CD14-positive monocyte (primary cell): ENCODE measurements around the gene PDE8B. TPM values are rescaled to one million over a fixed set of nuclear protein-coding genes. Genes with fewer than 3 reads are reported as not detected.

Experiments
- DNase-seq, 3 donors: peaks; one replicate each; pipeline ENCODE4 v3.0.0-alpha.2; 2011 to 2022
- H2AFZ ChIP-seq: 2 replicates; pipeline ENCODE4 v1.6.0; 2012; ENCODE audit warnings: mild to moderate bottlenecking, low read depth, low read length, inconsistent platforms; ENCODE audit not compliant: insufficient read depth, poor library complexity, severe bottlenecking
- H3K27ac ChIP-seq, 2 donors: 1 replicate in 1 of 2; 2 replicates in 1 of 2; pipeline ENCODE4 v1.5.1; 2012 to 2013; ENCODE audit warnings: low read length in 2 of 2, control low read depth in 1 of 2, inconsistent platforms in 1 of 2, low read depth in 1 of 2, mild to moderate bottlenecking in 1 of 2
- H3K27me3 ChIP-seq, 2 donors: one replicate each; pipeline versions ENCODE4 v1.6.0 to v1.6.1; 2011 to 2013; ENCODE audit warnings: low read length in 2 of 2; ENCODE audit not compliant: control insufficient read depth in 2 of 2, insufficient read depth in 2 of 2
- H3K36me3 ChIP-seq, 2 donors: replicated peaks in 1 of 2; 1 replicate in 1 of 2; 2 replicates in 1 of 2; pipeline versions ENCODE4 v1.5.1 to v1.6.1; 2012 to 2013; ENCODE audit warnings: low read length in 2 of 2, control low read depth in 1 of 2, inconsistent platforms in 1 of 2, mild to moderate bottlenecking in 1 of 2; ENCODE audit not compliant: insufficient read depth in 2 of 2, control insufficient read depth in 1 of 2
- H3K4me1 ChIP-seq, 2 donors: 1 replicate in 1 of 2; 2 replicates in 1 of 2; pipeline versions ENCODE4 v1.5.1 to v1.6.1; 2012 to 2013; ENCODE audit warnings: low read length in 2 of 2, control low read depth in 1 of 2, inconsistent platforms in 1 of 2, mild to moderate bottlenecking in 1 of 2, moderate library complexity in 1 of 2; ENCODE audit not compliant: insufficient read depth in 2 of 2, control insufficient read depth in 1 of 2
- H3K4me2 ChIP-seq: replicated peaks from 2 replicates; pipeline ENCODE3; 2012; ENCODE audit warnings: low read length, moderate library complexity, mild to moderate bottlenecking; ENCODE audit not compliant: poor library complexity, severe bottlenecking; ENCODE audit errors: extremely low read depth
- H3K4me3 ChIP-seq, 3 experiments: fragments of 200-600 bp in 1 of 3; sonication (generic) in 1 of 3; replicated peaks in 1 of 3; 1 replicate in 2 of 3; 2 replicates in 1 of 3; pipeline ENCODE4 v1.5.1; 2011 to 2013; ENCODE audit warnings: low read length in 3 of 3, mild to moderate bottlenecking in 3 of 3, control low read depth in 2 of 3, low read depth in 2 of 3, inconsistent platforms in 1 of 3, moderate library complexity in 1 of 3
- H3K79me2 ChIP-seq: 2 replicates; pipeline ENCODE4 v1.6.0; 2012; ENCODE audit warnings: mild to moderate bottlenecking, control low read depth, inconsistent platforms, low read length, moderate library complexity; ENCODE audit not compliant: insufficient read depth
- H3K9ac ChIP-seq: 2 replicates; pipeline ENCODE4 v1.6.0; 2017; ENCODE audit warnings: low read length, mild to moderate bottlenecking; ENCODE audit not compliant: insufficient read depth, poor library complexity, severe bottlenecking
- H3K9me3 ChIP-seq, 2 donors: replicated peaks in 1 of 2; 1 replicate in 1 of 2; 2 replicates in 1 of 2; pipeline versions ENCODE4 v1.5.1 to v1.6.1; 2012 to 2013; ENCODE audit warnings: low read length in 2 of 2, control low read depth in 1 of 2; ENCODE audit not compliant: control insufficient read depth in 1 of 2, insufficient read depth in 1 of 2
- H4K20me1 ChIP-seq: 2 replicates; pipeline ENCODE4 v1.6.0; 2012; ENCODE audit warnings: mild to moderate bottlenecking, low read length, control low read depth, moderate library complexity; ENCODE audit not compliant: insufficient read depth
- H3K27ac Mint-ChIP-seq, 7 donors: one replicate each; pipeline ENCODE4 v1.8.0; 2020; ENCODE audit warnings: mild to moderate bottlenecking in 7 of 7, mixed read lengths in 7 of 7, moderate library complexity in 6 of 7, inconsistent platforms in 2 of 7
- H3K27me3 Mint-ChIP-seq, 3 donors: one replicate each; pipeline ENCODE4 v1.8.0; 2021 to 2022; ENCODE audit warnings: low read depth in 3 of 3, mild to moderate bottlenecking in 3 of 3, mixed read lengths in 3 of 3, moderate library complexity in 3 of 3, inconsistent platforms in 1 of 3
- H3K36me3 Mint-ChIP-seq, 2 donors: one replicate each; pipeline ENCODE4 v1.8.0; 2020; ENCODE audit warnings: mixed read lengths in 2 of 2, inconsistent platforms in 1 of 2, mild to moderate bottlenecking in 1 of 2
- H3K4me1 Mint-ChIP-seq: one replicate; pipeline ENCODE4 v1.8.0; 2020; ENCODE audit warnings: mild to moderate bottlenecking, mixed read lengths
- H3K4me3 Mint-ChIP-seq, 2 donors: one replicate each; pipeline ENCODE4 v1.8.0; 2020; ENCODE audit warnings: mild to moderate bottlenecking in 2 of 2, mixed read lengths in 2 of 2, moderate library complexity in 1 of 2
- H3K9me3 Mint-ChIP-seq, 7 donors: one replicate each; pipeline ENCODE4 v1.8.0; 2020 to 2022; ENCODE audit warnings: mixed read lengths in 7 of 7, mild to moderate bottlenecking in 6 of 7, moderate library complexity in 6 of 7, inconsistent platforms in 2 of 7
- WGBS: methylation state at CpG from one replicate; pipeline ENCODE4 v1.1.5; 2013; ENCODE audit warnings: missing lambda C conversion rate; ENCODE audit not compliant: insufficient coverage; 5-methylcytosine and 5-hydroxymethylcytosine counted together
- intact Hi-C, 2 donors: fragments of 100-400 bp; cut with micrococcal nuclease; formaldehyde crosslinking; loops; one replicate each; pipeline versions ENCODE4 v1.15.0 to v1.15.1; 2023
- polyA plus RNA-seq, 3 donors: library from polyadenylated mRNA; depleted of rRNA in 1 of 3; unstranded in 2 of 3; stranded (reverse) in 1 of 3; fragments of 300-500 nt in 2 of 3; fragments of >200 nt in 1 of 3; fragmentation: Illumina TruSeq in 2 of 3; gene quantifications; 1 replicate in 2 of 3; 2 replicates in 1 of 3; pipeline ENCODE4 v1.2.3, GENCODE V29; 2012 to 2021
- TF ChIP-seq, protein P1 (sequence below): fragments of 200-600 bp; IDR thresholded peaks from one replicate; pipeline ENCODE4 v1.8.0; 2022; ENCODE audit warnings: antibody characterized with exemption, mild to moderate bottlenecking

Gene PDE8B
- polyA plus RNA-seq, 3 donors, result 0.11 to 0.61 (median 0.29) TPM

DNA sequence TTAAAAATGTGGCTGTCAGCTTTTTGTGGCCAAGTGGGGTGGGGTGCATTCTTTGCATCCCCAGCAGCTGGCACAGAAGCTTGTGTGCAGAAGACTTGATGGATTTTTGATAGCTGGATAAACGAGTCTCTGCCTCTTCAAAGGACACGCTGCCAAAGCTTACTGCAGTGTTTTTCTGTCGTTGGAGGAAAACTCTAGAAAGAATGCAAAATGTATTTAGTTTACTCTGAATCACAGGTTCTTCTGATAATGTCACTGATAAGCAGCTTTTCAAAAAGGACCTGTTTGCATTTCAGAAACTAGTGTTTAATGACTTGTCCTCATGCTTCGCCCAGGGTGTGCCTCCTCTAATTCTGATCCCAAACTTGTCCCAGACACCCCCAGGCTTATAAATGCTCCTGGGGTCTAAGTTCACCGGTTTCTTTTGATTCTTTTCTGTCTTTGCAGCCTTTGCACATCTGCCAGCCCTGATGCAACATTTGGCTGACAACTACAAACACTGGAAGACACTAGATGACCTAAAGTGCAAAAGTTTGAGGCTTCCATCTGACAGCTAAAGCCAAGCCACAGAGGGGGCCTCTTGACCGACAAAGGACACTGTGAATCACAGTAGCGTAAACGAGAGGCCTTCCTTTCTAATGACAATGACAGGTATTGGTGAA lies 215.6 kb downstream of the PDE8B start:
- Mint-ChIP-seq H3K27me3 (no peaks in the 10 kb centered on the region), H3K4me1 (no peaks in the 10 kb centered on the region), H3K4me3 (no peak overlapping the region), H3K36me3 (peaks cover 43 to 44% of the 10 kb centered on the region in 2 donors), H3K9me3 (peaks cover 0 to 3% (median 2%) of the 10 kb centered on the region in 7 donors), H3K27ac (peak overlapping the region in 1 of 7 donors; percentile 45)
- Histone ChIP-seq H3K27ac (no peak overlapping the region), H3K4me2 (no peak overlapping the region), H3K4me3 (no peak overlapping the region), H2AFZ (no peak overlapping the region), H3K9me3 (no peaks in the 10 kb centered on the region), H3K4me1 (no peaks in the 10 kb centered on the region), H3K27me3 (no peaks in the 10 kb centered on the region), H3K79me2 (no peaks in the 10 kb centered on the region), H4K20me1 (no peaks in the 10 kb centered on the region), H3K36me3 (peaks cover 41 to 62% of the 10 kb centered on the region in 2 donors), H3K9ac (no peak overlapping the region)
- TF ChIP-seq, protein P1, sequence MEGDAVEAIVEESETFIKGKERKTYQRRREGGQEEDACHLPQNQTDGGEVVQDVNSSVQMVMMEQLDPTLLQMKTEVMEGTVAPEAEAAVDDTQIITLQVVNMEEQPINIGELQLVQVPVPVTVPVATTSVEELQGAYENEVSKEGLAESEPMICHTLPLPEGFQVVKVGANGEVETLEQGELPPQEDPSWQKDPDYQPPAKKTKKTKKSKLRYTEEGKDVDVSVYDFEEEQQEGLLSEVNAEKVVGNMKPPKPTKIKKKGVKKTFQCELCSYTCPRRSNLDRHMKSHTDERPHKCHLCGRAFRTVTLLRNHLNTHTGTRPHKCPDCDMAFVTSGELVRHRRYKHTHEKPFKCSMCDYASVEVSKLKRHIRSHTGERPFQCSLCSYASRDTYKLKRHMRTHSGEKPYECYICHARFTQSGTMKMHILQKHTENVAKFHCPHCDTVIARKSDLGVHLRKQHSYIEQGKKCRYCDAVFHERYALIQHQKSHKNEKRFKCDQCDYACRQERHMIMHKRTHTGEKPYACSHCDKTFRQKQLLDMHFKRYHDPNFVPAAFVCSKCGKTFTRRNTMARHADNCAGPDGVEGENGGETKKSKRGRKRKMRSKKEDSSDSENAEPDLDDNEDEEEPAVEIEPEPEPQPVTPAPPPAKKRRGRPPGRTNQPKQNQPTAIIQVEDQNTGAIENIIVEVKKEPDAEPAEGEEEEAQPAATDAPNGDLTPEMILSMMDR, result no peak
- 100% methylated on average over 4 of the region's 8 CpGs for WGBS
- no peak for DNase-seq
- intact Hi-C loops, result no loop called here

DNA sequence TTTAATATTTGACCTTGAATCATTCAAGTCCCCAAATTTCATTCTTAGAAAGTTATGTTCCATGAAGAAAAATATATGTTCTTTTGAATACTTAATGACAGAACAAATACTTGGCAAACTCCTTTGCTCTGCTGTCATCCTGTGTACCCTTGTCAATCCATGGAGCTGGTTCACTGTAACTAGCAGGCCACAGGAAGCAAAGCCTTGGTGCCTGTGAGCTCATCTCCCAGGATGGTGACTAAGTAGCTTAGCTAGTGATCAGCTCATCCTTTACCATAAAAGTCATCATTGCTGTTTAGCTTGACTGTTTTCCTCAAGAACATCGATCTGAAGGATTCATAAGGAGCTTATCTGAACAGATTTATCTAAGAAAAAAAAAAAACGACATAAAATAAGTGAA lies 216.2 kb downstream of the PDE8B start:
- Histone ChIP-seq H3K36me3 (peaks cover 44 to 68% of the 10 kb centered on the region in 2 donors), H2AFZ (no peak overlapping the region), H3K9ac (no peak overlapping the region), H3K27me3 (no peaks in the 10 kb centered on the region), H3K9me3 (no peaks in the 10 kb centered on the region), H3K4me3 (no peak overlapping the region), H3K79me2 (no peaks in the 10 kb centered on the region), H3K4me1 (no peaks in the 10 kb centered on the region), H4K20me1 (no peaks in the 10 kb centered on the region), H3K4me2 (no peak overlapping the region), H3K27ac (no peak overlapping the region)
- TF ChIP-seq, protein P1, result no peak
- peaks cover 0 to 3% (median 2%) of the 10 kb centered on the region in 7 donors for H3K9me3 Mint-ChIP-seq
- H3K4me1 Mint-ChIP-seq, result no peaks in the 10 kb centered on the region
- H3K4me3 Mint-ChIP-seq, result no peak overlapping the region
- peaks cover 49 to 50% of the 10 kb centered on the region in 2 donors for H3K36me3 Mint-ChIP-seq
- H3K27ac Mint-ChIP-seq, result no peak overlapping the region
- WGBS, result no CpG with 5 or more reads among the region's 2 CpGs
- DNase-seq, result no peak
- no peaks in the 10 kb centered on the region for H3K27me3 Mint-ChIP-seq
- intact Hi-C loops, result no loop called here
